GM18499 (cell line): ENCODE results near the gene ITGB2.
"Not testable (repeated sequence)": the region's sequence is repeated elsewhere in the genome, so short reads cannot be mapped to it uniquely, and the experiment has no call there.

Experiments used
- ATAC-seq: cut with Tn5 transposase; IDR thresholded peaks from one replicate; pipeline ENCODE4 v1.9.1; 2021; ENCODE audit warnings: moderate number of reproducible peaks; ENCODE audit not compliant: insufficient read depth, unreplicated experiment

The ITGB2 gene

GRCh38 chr21:44889625-44890337 lies 30.9 kb downstream of the ITGB2 start:
- no peak for ATAC-seq

- ATAC-seq, result no peak
Measured at GRCh38 chr21:44888581-44889550, 31.8 kb downstream of the ITGB2 start.

GRCh38 chr21:44887807-44888580 lies 32.7 kb downstream of the ITGB2 start:
- no peak for ATAC-seq

GRCh38 chr21:44887126-44887806 lies 33.4 kb downstream of the ITGB2 start:
- no peak for ATAC-seq

- no peak for ATAC-seq
Measured at GRCh38 chr21:44886113-44887075, 34.3 kb downstream of the ITGB2 start.

GRCh38 chr21:44885615-44886014 lies 35.1 kb downstream of the ITGB2 start:
- ATAC-seq, result no peak

GRCh38 chr21:44884097-44884496 lies 36.6 kb downstream of the ITGB2 start:
- ATAC-seq, result no peak

- ATAC-seq, result no peak
Measured at GRCh38 chr21:44883250-44883649, 37.4 kb downstream of the ITGB2 start.

- no peak for ATAC-seq
Measured at GRCh38 chr21:44881198-44881872, 39.4 kb downstream of the ITGB2 start.

- no peak for ATAC-seq
Measured at GRCh38 chr21:44880405-44881197, 40.1 kb downstream of the ITGB2 start.

- not testable (repeated sequence) for ATAC-seq
Measured at GRCh38 chr21:44879238-44879637, 41.5 kb downstream of the ITGB2 start.

GRCh38 chr21:44878053-44878982 lies 42.4 kb downstream of the ITGB2 start:
- no peak for ATAC-seq

GRCh38 chr21:44876849-44877575 lies 43.7 kb downstream of the ITGB2 start:
- ATAC-seq, result no peak

- no peak for ATAC-seq
Measured at GRCh38 chr21:44875316-44875700, 45.4 kb downstream of the ITGB2 start.

GRCh38 chr21:44874497-44875315 lies 46.0 kb downstream of the ITGB2 start:
- no peak for ATAC-seq
